ENCODE results near the gene SDHB. TPM values are rescaled to one million over a fixed set of nuclear protein-coding genes. Genes with fewer than 3 reads are reported as not detected.

Gene SDHB
- total RNA-seq, 1 experiment from 2014 or later: 212 TPM

- intact Hi-C loops (cut with micrococcal nuclease; ENCODE audit: unreplicated experiment) (no loop called here), in situ Hi-C loops (cut with HindIII; ENCODE audit: low pct_unique_long_range_greater_than_20kb, low sequenced_read_pairs) (no loop called here)
- DNase-seq (ENCODE audit: low read depth, low spot score) (no peak), ATAC-seq (no peak)
- no TSS peak for BruUV-seq (replicated peaks)
- no peak for TF ChIP-seq SIN3A (IDR thresholded peaks at IDR 0.05; ENCODE audit: borderline replicate concordance, insufficient read depth, low read depth, low read length)
- TF ChIP-seq CTCF (IDR thresholded peaks at IDR 0.05): no peak
- no peak for TF ChIP-seq POLR2AphosphoS5 (IDR thresholded peaks at IDR 0.05; ENCODE audit: low read depth, low read length)
- no peak for TF ChIP-seq REST (IDR thresholded peaks at IDR 0.05; ENCODE audit: insufficient read depth in 1 of 2, low read depth in 2 of 2, low read length in 1 of 2)
- TF ChIP-seq TCF7L2 (IDR thresholded peaks at IDR 0.05; ENCODE audit: low read depth, low read length): no peak
- H3K27me3 ChIP-seq (ENCODE audit: control insufficient read depth, insufficient read depth, low read length): no peaks in the 10 kb centered on the region
- CTCF ChIA-PET: interaction anchor here (0.6 kb wide), 1 partner anchor 104 kb away, joined by 9 read pairs; no protein-coding TSS in a partner anchor
- H3K9me3 ChIP-seq (ENCODE audit: control insufficient read depth, insufficient read depth, low read depth, low read length): no peaks in the 10 kb centered on the region
- POLR2A ChIA-PET: interaction anchor here (0.6 kb wide), 1 partner anchor 35 kb away, joined by 7 read pairs; no protein-coding TSS in a partner anchor
- peak overlapping the region; percentile 91 to 100 for H3K4me3 ChIP-seq (ENCODE audit: low read depth in 2 of 2, low read length in 2 of 2)
- H3K27ac ChIP-seq (ENCODE audit: low read length): peak overlapping the region; percentile 93
- peaks cover 18% of the 10 kb centered on the region for H3K36me3 ChIP-seq (ENCODE audit: control insufficient read depth, insufficient read depth, low read length)
- H3K4me1 ChIP-seq (ENCODE audit: control insufficient read depth, insufficient read depth, low read length): peaks cover 12% of the 10 kb centered on the region
Observed at GRCh38 chr1:17053086-17053684, 647 bp downstream of the SDHB start.

- Histone ChIP-seq H3K27ac (ENCODE audit: low read length) (peak overlapping the region; percentile 93), H3K4me3 (ENCODE audit: low read depth in 2 of 2, low read length in 2 of 2) (peak overlapping the region; percentile 91 to 100), H3K9me3 (ENCODE audit: control insufficient read depth, insufficient read depth, low read depth, low read length) (no peaks in the 10 kb centered on the region), H3K27me3 (ENCODE audit: control insufficient read depth, insufficient read depth, low read length) (no peaks in the 10 kb centered on the region), H3K4me1 (ENCODE audit: control insufficient read depth, insufficient read depth, low read length) (peaks cover 12% of the 10 kb centered on the region), H3K36me3 (ENCODE audit: control insufficient read depth, insufficient read depth, low read length) (peaks cover 18% of the 10 kb centered on the region)
- ATAC-seq (no peak), DNase-seq (ENCODE audit: low read depth, low spot score) (no peak)
- in situ Hi-C loops (cut with HindIII; ENCODE audit: low pct_unique_long_range_greater_than_20kb, low sequenced_read_pairs): no loop called here
- POLR2A ChIA-PET: no interaction called here
- TF ChIP-seq POLR2AphosphoS5 (IDR thresholded peaks at IDR 0.05; ENCODE audit: low read depth, low read length) (no peak), SIN3A (IDR thresholded peaks at IDR 0.05; ENCODE audit: borderline replicate concordance, insufficient read depth, low read depth, low read length) (no peak), TCF7L2 (IDR thresholded peaks at IDR 0.05; ENCODE audit: low read depth, low read length) (no peak), REST (IDR thresholded peaks at IDR 0.05; ENCODE audit: insufficient read depth in 1 of 2, low read depth in 2 of 2, low read length in 1 of 2) (no peak), CTCF (IDR thresholded peaks at IDR 0.05) (no peak)
- BruUV-seq (replicated peaks): no TSS peak
- intact Hi-C loops (cut with micrococcal nuclease; ENCODE audit: unreplicated experiment): no loop called here
- CTCF ChIA-PET: no interaction called here
Observed at GRCh38 chr1:17052641-17053040, 1.2 kb downstream of the SDHB start.
